ENCODE results near the gene PIGL. TPM values are rescaled to one million over a fixed set of nuclear protein-coding genes. Genes with fewer than 3 reads are reported as not detected.

PIGL gene
- total RNA-seq, 2 experiments from 2014 or later = 25.2 to 30.6 TPM

DNA sequence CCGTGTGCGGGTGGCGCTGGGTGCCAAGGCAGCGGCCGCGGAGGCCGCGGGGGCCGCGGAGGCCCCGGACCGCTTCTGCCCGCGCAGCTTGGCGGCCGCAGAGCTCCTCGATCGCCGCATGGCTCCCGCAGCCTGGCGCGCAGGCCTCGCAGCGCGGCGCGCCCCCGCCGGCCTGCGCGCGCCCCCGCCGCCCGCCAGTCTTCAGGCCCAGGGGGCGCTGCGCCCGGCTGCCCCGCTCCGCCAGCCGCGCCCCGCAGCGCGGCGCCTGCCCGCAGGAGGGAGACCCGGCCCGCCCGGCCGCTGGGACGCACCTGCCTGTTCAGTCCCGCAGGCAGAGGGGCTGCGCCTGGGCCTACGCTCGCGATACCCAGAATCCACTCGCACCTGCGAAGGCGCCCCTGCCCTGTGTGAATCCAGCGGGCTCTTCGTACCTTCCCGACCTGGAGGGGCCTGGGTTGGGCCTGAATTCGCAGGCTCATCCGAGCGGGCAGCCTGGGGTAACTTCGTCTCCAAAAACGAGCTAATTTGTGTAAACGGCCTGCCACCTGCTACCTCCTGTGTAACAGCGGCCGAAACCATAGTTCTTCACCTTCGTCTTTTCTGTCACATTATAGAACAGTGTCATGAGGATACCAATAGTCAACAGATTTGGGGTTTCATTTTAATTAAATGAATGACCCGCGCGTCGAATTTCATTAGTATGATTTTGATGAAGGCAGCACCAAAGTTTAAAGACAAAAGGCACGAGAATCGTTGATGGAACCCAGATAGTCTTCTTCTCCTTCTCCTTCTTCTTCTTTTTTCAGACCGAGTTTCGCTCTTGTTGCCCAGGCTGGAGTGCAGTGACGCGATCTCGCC, 136.5 kb downstream of the PIGL start, which contains the start of gene CENPV:
Gene CENPV, minus strand, starts transcription at position 153 of the 858 bp plus-strand sequence. Its CDS starts 33 bp downstream, at position 120.
- peak within 1 kb of the TSS; percentile 89 for H3K4me3 Mint-ChIP-seq

DNA sequence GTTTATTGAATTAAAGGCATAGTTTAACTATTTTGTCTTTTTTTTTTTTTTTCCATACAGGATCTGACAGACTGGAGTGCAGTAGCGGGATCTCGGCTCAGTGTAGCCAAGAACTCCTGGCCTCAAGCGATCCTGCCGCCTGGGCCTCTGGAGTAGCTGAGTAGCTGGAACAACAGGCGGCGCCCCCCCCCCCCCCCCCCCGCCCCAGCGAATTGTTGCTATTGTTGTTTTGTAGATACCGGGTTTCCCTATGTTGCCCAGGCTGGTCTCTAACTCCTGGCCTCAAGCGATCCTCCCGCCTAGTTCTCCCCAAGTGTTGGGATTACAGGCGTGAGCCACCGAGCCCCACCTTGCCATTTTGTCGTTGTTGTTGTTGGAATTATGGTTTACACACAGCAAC, 137.6 kb downstream of the PIGL start:
- peak overlapping the region; percentile 73 for H3K4me3 Mint-ChIP-seq
- peak overlapping the region; percentile 25 for H3K27ac Mint-ChIP-seq
- no peaks in the 10 kb centered on the region for H3K36me3 Mint-ChIP-seq (ENCODE audit: low read depth)
- CTCF ChIA-PET = no interaction called here
- POLR2A ChIA-PET = no interaction called here
- H3K4me1 Mint-ChIP-seq = peaks cover 23% of the 10 kb centered on the region
- DNase-seq = no peak
- no peaks in the 10 kb centered on the region for H3K9me3 Mint-ChIP-seq
- H3K27me3 Mint-ChIP-seq = peaks cover 5% of the 10 kb centered on the region

More for the DNA sequence above, 136.5 kb downstream of the PIGL start, which contains the start of gene CENPV:
- H3K4me1 Mint-ChIP-seq = peaks cover 23% of the 10 kb centered on the region
- ChIA-PET CTCF (interaction anchor here (0.5 to 3.6 kb wide), 5 partner anchors 9 to 66 kb away, joined by 3 to 27 read pairs (median 4); no protein-coding TSS in a partner anchor), POLR2A (no interaction called here)
- peaks cover 5% of the 10 kb centered on the region for H3K27me3 Mint-ChIP-seq
- H3K9me3 Mint-ChIP-seq = no peaks in the 10 kb centered on the region
- H3K27ac Mint-ChIP-seq = peak within 1 kb of the TSS; percentile 87
- peak; percentile 59 for DNase-seq
- peaks cover 4% of the 10 kb centered on the region for H3K36me3 Mint-ChIP-seq (ENCODE audit: low read depth)

DNA sequence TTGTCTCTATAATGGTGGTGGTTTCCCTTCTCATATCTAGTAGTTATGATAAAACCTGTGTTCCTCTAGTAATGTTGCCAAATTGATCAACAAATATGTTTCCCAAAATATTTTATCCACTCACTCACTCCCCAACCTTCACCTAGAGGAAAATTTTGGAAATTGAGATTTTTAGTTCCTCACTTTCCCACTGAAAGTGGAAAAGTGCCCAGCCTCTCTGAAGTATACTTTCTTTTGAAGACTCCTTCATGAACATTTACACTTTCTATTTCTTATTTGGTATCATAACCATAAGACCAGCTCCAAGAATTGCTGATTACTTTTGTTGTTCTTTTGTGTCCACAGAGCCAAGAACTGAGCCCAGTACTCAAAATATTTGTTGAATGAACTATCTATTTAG, 141.4 kb downstream of the PIGL start:
- Mint-ChIP-seq H3K27me3 (peaks cover 5% of the 10 kb centered on the region), H3K4me1 (peaks cover 5% of the 10 kb centered on the region), H3K4me3 (no peak overlapping the region), H3K27ac (no peak overlapping the region), H3K9me3 (no peaks in the 10 kb centered on the region), H3K36me3 (ENCODE audit: low read depth) (no peaks in the 10 kb centered on the region)
- DNase-seq = no peak
- CTCF ChIA-PET = no interaction called here
- POLR2A ChIA-PET = interaction anchor here (0.6 kb wide), 1 partner anchor 21 kb away, joined by 4 read pairs; no protein-coding TSS in a partner anchor

DNA sequence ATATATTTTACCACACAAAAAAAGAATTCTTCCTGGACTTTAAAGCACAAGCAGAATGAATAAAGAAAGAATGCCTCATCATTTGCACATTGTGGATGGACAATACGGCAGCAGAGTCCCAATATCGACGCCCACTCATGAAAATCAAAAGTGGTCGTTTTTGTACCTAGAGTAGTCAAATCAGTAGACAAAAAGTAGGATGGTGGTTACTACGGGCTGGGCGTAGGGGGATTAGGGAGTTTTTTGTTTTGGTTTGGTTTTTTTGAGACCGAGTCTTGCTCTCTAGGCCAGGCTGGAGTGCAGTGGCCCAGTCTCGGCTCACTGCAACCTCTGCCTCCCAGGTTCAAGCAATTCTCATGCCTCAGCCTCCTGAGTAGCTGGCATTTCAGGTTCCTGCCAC, 144.9 kb downstream of the PIGL start:
- POLR2A ChIA-PET = no interaction called here
- peaks cover 5% of the 10 kb centered on the region for H3K27me3 Mint-ChIP-seq
- H3K36me3 Mint-ChIP-seq (ENCODE audit: low read depth) = no peaks in the 10 kb centered on the region
- DNase-seq = no peak
- H3K4me1 Mint-ChIP-seq = peaks cover 4% of the 10 kb centered on the region
- CTCF ChIA-PET = interaction anchor here (1.8 kb wide), 1 partner anchor 18 kb away, joined by 6 read pairs; no protein-coding TSS in a partner anchor
- H3K9me3 Mint-ChIP-seq = no peaks in the 10 kb centered on the region
- no peak overlapping the region for H3K4me3 Mint-ChIP-seq
- no peak overlapping the region for H3K27ac Mint-ChIP-seq

DNA sequence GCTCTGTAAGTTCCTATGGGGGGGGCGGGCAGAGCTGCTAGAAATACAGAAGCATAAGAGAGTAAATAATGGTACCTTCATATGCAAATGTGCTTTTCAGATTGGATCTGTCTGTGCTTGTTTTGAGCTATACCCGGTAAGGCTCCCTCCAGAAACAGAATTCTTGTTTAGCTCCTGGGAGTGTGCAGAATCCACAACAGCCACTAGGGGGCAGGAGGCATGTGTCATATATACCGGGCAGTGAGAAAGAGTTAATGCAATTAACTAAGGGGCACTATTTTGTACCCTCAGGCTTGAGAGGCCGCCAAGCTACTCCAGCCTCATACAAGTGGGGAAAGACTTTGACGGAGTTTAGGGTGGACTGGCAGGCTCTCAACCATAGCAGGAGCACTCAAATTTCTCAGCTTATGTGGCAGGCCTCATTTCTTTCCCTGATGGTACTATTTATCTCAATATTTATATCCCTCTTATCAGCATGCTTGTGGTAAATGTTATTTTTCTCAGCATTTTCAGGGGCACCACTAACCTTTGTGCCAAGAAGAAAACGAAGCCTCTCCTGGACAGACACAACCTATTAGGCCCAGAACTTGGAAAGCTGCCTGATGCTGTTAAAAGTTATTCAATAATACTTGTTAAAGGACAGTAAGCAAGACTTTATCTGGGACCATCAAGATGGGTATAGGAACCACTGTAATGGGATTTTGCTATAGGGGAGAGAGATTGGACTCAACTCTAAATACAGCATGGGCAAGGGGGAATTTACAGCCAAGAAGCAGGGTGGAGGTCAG, 146.9 kb downstream of the PIGL start:
- no peaks in the 10 kb centered on the region for H3K27me3 Mint-ChIP-seq
- H3K9me3 Mint-ChIP-seq = no peaks in the 10 kb centered on the region
- CTCF ChIA-PET = interaction anchor here (0.6 to 3.5 kb wide), 20 partner anchors 8 to 220 kb away, joined by 3 to 27 read pairs (median 4); partner anchors contain the start of genes CENPV, TRPV2 and UBB
- no peak overlapping the region for H3K27ac Mint-ChIP-seq
- POLR2A ChIA-PET = no interaction called here
- H3K4me3 Mint-ChIP-seq = no peak overlapping the region
- peaks cover 4% of the 10 kb centered on the region for H3K4me1 Mint-ChIP-seq
- peak; percentile 80 for DNase-seq
- H3K36me3 Mint-ChIP-seq (ENCODE audit: low read depth) = no peaks in the 10 kb centered on the region

DNA sequence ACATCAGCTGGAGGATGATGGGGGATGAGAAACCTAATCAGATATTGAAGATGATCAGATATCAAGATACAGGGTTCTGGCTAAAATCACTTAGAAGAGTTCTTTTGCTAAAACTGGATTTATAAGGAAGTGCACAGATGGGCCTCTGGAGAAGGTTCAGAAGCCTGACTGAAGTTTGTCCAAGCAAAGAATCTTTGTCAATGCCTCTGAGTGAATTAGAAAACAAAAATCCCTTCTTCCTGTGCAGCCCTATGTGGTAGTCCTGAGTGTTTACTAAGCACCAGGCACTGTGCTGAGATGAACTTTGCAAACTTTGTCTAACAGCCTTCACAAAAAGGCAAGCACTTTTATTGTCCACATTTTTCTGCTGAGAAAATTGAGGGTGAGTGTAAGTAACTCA, 147.6 kb downstream of the PIGL start:
- Mint-ChIP-seq H3K9me3 (no peaks in the 10 kb centered on the region), H3K4me3 (no peak overlapping the region), H3K27ac (no peak overlapping the region), H3K36me3 (ENCODE audit: low read depth) (no peaks in the 10 kb centered on the region), H3K4me1 (peaks cover 4% of the 10 kb centered on the region), H3K27me3 (no peaks in the 10 kb centered on the region)
- no peak for DNase-seq
- ChIA-PET POLR2A (no interaction called here), CTCF (interaction anchor here (0.6 to 3.5 kb wide), 12 partner anchors 9 to 157 kb away, joined by 3 to 27 read pairs (median 6); partner anchors contain the start of genes CENPV, TRPV2 and UBB)

DNA sequence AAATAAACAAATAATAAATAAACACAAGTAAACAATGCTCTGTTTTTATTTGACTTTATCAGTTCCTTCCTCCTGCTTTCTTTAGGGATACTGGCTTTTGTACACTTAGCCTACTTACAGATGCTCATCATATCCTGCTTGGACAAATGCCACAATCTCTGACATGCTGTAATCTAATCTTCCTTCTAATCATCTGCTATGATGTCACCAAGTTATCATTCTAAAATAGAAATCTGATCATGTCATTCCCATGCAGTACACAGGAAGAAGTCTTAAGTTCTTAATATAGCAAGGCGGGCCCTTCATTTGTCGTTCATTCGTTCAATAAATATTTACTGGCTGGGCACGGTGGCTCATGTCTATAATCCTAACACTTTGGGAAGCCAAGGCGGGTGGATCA, 154.7 kb downstream of the PIGL start:
- Mint-ChIP-seq H3K4me1 (no peaks in the 10 kb centered on the region), H3K9me3 (no peaks in the 10 kb centered on the region), H3K36me3 (ENCODE audit: low read depth) (no peaks in the 10 kb centered on the region), H3K4me3 (no peak overlapping the region), H3K27me3 (no peaks in the 10 kb centered on the region), H3K27ac (no peak overlapping the region)
- no peak for DNase-seq
- POLR2A ChIA-PET = no interaction called here
- CTCF ChIA-PET = no interaction called here

DNA sequence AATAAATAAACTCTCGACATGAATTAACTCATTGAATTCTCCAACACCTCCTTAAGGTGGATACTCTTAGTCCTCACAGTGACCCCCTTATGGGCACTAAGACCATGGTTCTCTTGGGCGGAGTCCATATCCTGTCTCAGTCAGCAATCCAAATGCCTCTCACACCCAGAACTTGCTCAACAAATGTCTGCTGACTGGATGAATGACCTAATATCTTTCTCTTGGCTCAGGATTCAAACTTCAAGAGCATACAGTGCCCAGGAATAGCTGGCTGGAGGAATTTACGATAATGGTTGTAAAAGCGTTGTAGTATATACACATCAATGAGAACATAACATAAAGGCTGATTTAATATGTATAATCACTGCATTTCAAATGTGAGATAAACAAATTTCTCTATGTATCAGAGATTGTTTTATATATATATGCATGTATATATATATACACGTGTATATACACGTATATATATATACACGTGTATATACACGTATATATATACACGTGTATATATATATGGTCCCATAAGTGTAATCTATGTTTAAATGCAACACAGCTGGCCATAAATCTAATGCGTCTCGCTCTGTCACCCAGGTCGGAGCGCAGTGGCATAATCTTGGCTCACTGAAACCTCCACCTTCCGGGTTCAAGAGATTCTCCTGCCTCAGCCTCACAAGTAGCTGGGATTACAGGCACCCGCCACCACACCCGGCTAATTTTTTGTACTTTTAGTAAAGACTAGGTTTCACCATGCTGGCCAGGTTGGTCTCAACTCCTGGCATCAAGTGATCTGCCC, 157.3 kb downstream of the PIGL start:
- no peaks in the 10 kb centered on the region for H3K9me3 Mint-ChIP-seq
- no peak overlapping the region for H3K27ac Mint-ChIP-seq
- no peaks in the 10 kb centered on the region for H3K36me3 Mint-ChIP-seq (ENCODE audit: low read depth)
- POLR2A ChIA-PET = no interaction called here
- H3K4me3 Mint-ChIP-seq = no peak overlapping the region
- no peak for DNase-seq
- H3K4me1 Mint-ChIP-seq = no peaks in the 10 kb centered on the region
- H3K27me3 Mint-ChIP-seq = no peaks in the 10 kb centered on the region
- CTCF ChIA-PET = interaction anchor here (0.7 kb wide), 1 partner anchor 10 kb away, joined by 3 read pairs; no protein-coding TSS in a partner anchor

Small RNA genes within 50 kb of the gene (microRNA-seq; reads per million reads assigned to microRNA genes)
- not detected for gene MIR1288 (ENCODE audit: borderline microRNAs expressed, borderline replicate concordance)

Other genes starting within 250 kb of the PIGL start
- gene ZSWIM7, start 217.5 kb upstream of the PIGL start, total RNA-seq = 10 to 100 TPM; 13.3 to 18.1 TPM
- gene TTC19, start 217.4 kb upstream of the PIGL start, total RNA-seq = 10 to 100 TPM; 25.4 to 25.5 TPM
- 100 to 1,000 TPM; 152 to 182 TPM for gene NCOR1, start 1.7 kb upstream of the PIGL start, total RNA-seq
- 10 to 100 TPM; 16.6 to 21.1 TPM for gene CENPV, start 136.3 kb downstream of the PIGL start, total RNA-seq
- 1,000 to 10,000 TPM; 1,415 to 1,539 TPM for gene UBB, start 163.9 kb downstream of the PIGL start, total RNA-seq
- 100 to 1,000 TPM; 114 to 134 TPM for gene TRPV2, start 198.4 kb downstream of the PIGL start, total RNA-seq